ENCODE results near the gene GAS7. TPM values are rescaled to one million over a fixed set of nuclear protein-coding genes. Genes with fewer than 3 reads are reported as not detected.

GAS7 gene
- total RNA-seq, 3 donors from 2014 or later: 0.30 to 1.6 (median 0.82) TPM

- H3K4me1 Mint-ChIP-seq (ENCODE audit: low read depth): peaks cover 22% of the 10 kb centered on the region
Observed at GRCh38 chr17:10082795-10083194, 115.6 kb downstream of the GAS7 start.

GRCh38 chr17:10081571-10082169 lies 116.7 kb downstream of the GAS7 start:
- peaks cover 5% of the 10 kb centered on the region for H3K27me3 Mint-ChIP-seq (ENCODE audit: low read depth)
- H3K4me3 Mint-ChIP-seq: no peak overlapping the region
- H3K9me3 Mint-ChIP-seq: peaks cover 7% of the 10 kb centered on the region
- ATAC-seq: peak in 1 of 2 donors; percentile 25
- DNase-seq: no peak
- no peaks in the 10 kb centered on the region for H3K36me3 Mint-ChIP-seq (ENCODE audit: insufficient read depth)
- H3K4me1 Mint-ChIP-seq (ENCODE audit: low read depth): peaks cover 20% of the 10 kb centered on the region

More at GRCh38 chr17:10082795-10083194, 115.6 kb downstream of the GAS7 start:
- DNase-seq (no peak), ATAC-seq (no peak)
- H3K27me3 Mint-ChIP-seq (ENCODE audit: low read depth): peaks cover 5% of the 10 kb centered on the region
- peaks cover 3% of the 10 kb centered on the region for H3K9me3 Mint-ChIP-seq
- H3K36me3 Mint-ChIP-seq (ENCODE audit: insufficient read depth): no peaks in the 10 kb centered on the region
- no peak overlapping the region for H3K4me3 Mint-ChIP-seq

- no peaks in the 10 kb centered on the region for H3K36me3 Mint-ChIP-seq (ENCODE audit: insufficient read depth)
- no peak for ATAC-seq
- H3K4me3 Mint-ChIP-seq: no peak overlapping the region
- no peak for DNase-seq
- H3K4me1 Mint-ChIP-seq (ENCODE audit: low read depth): peaks cover 20% of the 10 kb centered on the region
- peaks cover 5% of the 10 kb centered on the region for H3K27me3 Mint-ChIP-seq (ENCODE audit: low read depth)
- peaks cover 6% of the 10 kb centered on the region for H3K9me3 Mint-ChIP-seq
Observed at GRCh38 chr17:10077561-10078299, 120.7 kb downstream of the GAS7 start.

GRCh38 chr17:10075919-10076318 lies 122.5 kb downstream of the GAS7 start:
- no peak for ATAC-seq
- Mint-ChIP-seq H3K36me3 (ENCODE audit: insufficient read depth) (no peaks in the 10 kb centered on the region), H3K27me3 (ENCODE audit: low read depth) (peaks cover 5% of the 10 kb centered on the region)

GRCh38 chr17:10073941-10074340 lies 124.5 kb downstream of the GAS7 start:
- Mint-ChIP-seq H3K27me3 (ENCODE audit: low read depth) (no peaks in the 10 kb centered on the region), H3K36me3 (ENCODE audit: insufficient read depth) (no peaks in the 10 kb centered on the region), H3K4me3 (no peak overlapping the region), H3K9me3 (peaks cover 4% of the 10 kb centered on the region), H3K4me1 (ENCODE audit: low read depth) (peaks cover 6% of the 10 kb centered on the region)
- no peak for DNase-seq
- no peak for ATAC-seq

More at GRCh38 chr17:10075919-10076318, 122.5 kb downstream of the GAS7 start:
- DNase-seq: no peak
- peaks cover 4% of the 10 kb centered on the region for H3K9me3 Mint-ChIP-seq
- H3K4me1 Mint-ChIP-seq (ENCODE audit: low read depth): peaks cover 13% of the 10 kb centered on the region
- no peak overlapping the region for H3K4me3 Mint-ChIP-seq

- Mint-ChIP-seq H3K9me3 (peaks cover 4% of the 10 kb centered on the region), H3K4me3 (no peak overlapping the region), H3K36me3 (ENCODE audit: insufficient read depth) (no peaks in the 10 kb centered on the region), H3K27me3 (ENCODE audit: low read depth) (no peaks in the 10 kb centered on the region), H3K4me1 (ENCODE audit: low read depth) (peaks cover 3% of the 10 kb centered on the region)
- DNase-seq: no peak
- ATAC-seq: no peak
Observed at GRCh38 chr17:10072556-10073425, 125.6 kb downstream of the GAS7 start.

GRCh38 chr17:10072086-10072485 lies 126.3 kb downstream of the GAS7 start:
- H3K36me3 Mint-ChIP-seq (ENCODE audit: insufficient read depth): no peaks in the 10 kb centered on the region
- ATAC-seq (no peak), DNase-seq (no peak)

GRCh38 chr17:10071141-10071540 lies 127.3 kb downstream of the GAS7 start:
- Mint-ChIP-seq H3K4me3 (no peak overlapping the region), H3K9me3 (no peaks in the 10 kb centered on the region), H3K27me3 (ENCODE audit: low read depth) (no peaks in the 10 kb centered on the region), H3K36me3 (ENCODE audit: insufficient read depth) (no peaks in the 10 kb centered on the region), H3K4me1 (ENCODE audit: low read depth) (no peaks in the 10 kb centered on the region)
- DNase-seq (no peak), ATAC-seq (no peak)

More at GRCh38 chr17:10072086-10072485, 126.3 kb downstream of the GAS7 start:
- Mint-ChIP-seq H3K4me1 (ENCODE audit: low read depth) (no peaks in the 10 kb centered on the region), H3K4me3 (no peak overlapping the region), H3K9me3 (no peaks in the 10 kb centered on the region), H3K27me3 (ENCODE audit: low read depth) (no peaks in the 10 kb centered on the region)

- no peaks in the 10 kb centered on the region for H3K27me3 Mint-ChIP-seq (ENCODE audit: low read depth)
- H3K9me3 Mint-ChIP-seq: peaks cover under 1% of the 10 kb centered on the region
- no peaks in the 10 kb centered on the region for H3K36me3 Mint-ChIP-seq (ENCODE audit: insufficient read depth)
- no peaks in the 10 kb centered on the region for H3K4me1 Mint-ChIP-seq (ENCODE audit: low read depth)
- DNase-seq: no peak
- no peak for ATAC-seq
- no peak overlapping the region for H3K4me3 Mint-ChIP-seq
Observed at GRCh38 chr17:10070690-10071089, 127.7 kb downstream of the GAS7 start.

- no peak for ATAC-seq
- no peak for DNase-seq
- no peaks in the 10 kb centered on the region for H3K4me1 Mint-ChIP-seq (ENCODE audit: low read depth)
- no peak overlapping the region for H3K4me3 Mint-ChIP-seq
- H3K27me3 Mint-ChIP-seq (ENCODE audit: low read depth): no peaks in the 10 kb centered on the region
- no peaks in the 10 kb centered on the region for H3K36me3 Mint-ChIP-seq (ENCODE audit: insufficient read depth)
- peaks cover 5% of the 10 kb centered on the region for H3K9me3 Mint-ChIP-seq
Observed at GRCh38 chr17:10069301-10069700, 129.1 kb downstream of the GAS7 start.

GRCh38 chr17:10067446-10068143 lies 130.8 kb downstream of the GAS7 start:
- Mint-ChIP-seq H3K4me3 (no peak overlapping the region), H3K27me3 (ENCODE audit: low read depth) (no peaks in the 10 kb centered on the region), H3K4me1 (ENCODE audit: low read depth) (peaks cover 17% of the 10 kb centered on the region), H3K9me3 (peaks cover 5% of the 10 kb centered on the region), H3K36me3 (ENCODE audit: insufficient read depth) (no peaks in the 10 kb centered on the region)
- no peak for ATAC-seq
- no peak for DNase-seq

- Mint-ChIP-seq H3K4me3 (no peak overlapping the region), H3K9me3 (peaks cover 5% of the 10 kb centered on the region), H3K4me1 (ENCODE audit: low read depth) (peaks cover 19% of the 10 kb centered on the region), H3K27me3 (ENCODE audit: low read depth) (no peaks in the 10 kb centered on the region), H3K36me3 (ENCODE audit: insufficient read depth) (no peaks in the 10 kb centered on the region)
- DNase-seq (no peak), ATAC-seq (no peak)
Observed at GRCh38 chr17:10064536-10064935, 133.9 kb downstream of the GAS7 start.

- H3K4me1 Mint-ChIP-seq (ENCODE audit: low read depth): peaks cover 19% of the 10 kb centered on the region
- no peaks in the 10 kb centered on the region for H3K36me3 Mint-ChIP-seq (ENCODE audit: insufficient read depth)
- H3K9me3 Mint-ChIP-seq: peaks cover 5% of the 10 kb centered on the region
- no peak overlapping the region for H3K4me3 Mint-ChIP-seq
- ATAC-seq: peak in 1 of 2 donors; percentile 48
- DNase-seq: no peak
- no peaks in the 10 kb centered on the region for H3K27me3 Mint-ChIP-seq (ENCODE audit: low read depth)
Observed at GRCh38 chr17:10063730-10064241, 134.6 kb downstream of the GAS7 start.

Data from activated T-cell treated with anti-CD3 and anti-CD28 coated beads, Interleukin-2, amount 50 U/mL, for 4 hours (primary cell).